Upper lobe of right lung (tissue), 1 donor: ENCODE measurements around the gene MAP2. TPM values are rescaled to one million over a fixed set of nuclear protein-coding genes. Genes with fewer than 3 reads are reported as not detected.

Experiments used
- ATAC-seq: fragments of 200-7000 bp; cut with Tn5 transposase; one replicate; pipeline ENCODE4 v1.9.1; 2020; ENCODE audit warnings: mild to moderate bottlenecking, moderate library complexity
- DNase-seq: peaks from one replicate; pipeline ENCODE4 v3.0.0-alpha.2; 2020
- H3K27ac ChIP-seq: fragments of 200-600 bp; one replicate; pipeline ENCODE4 v1.8.0; 2022
- H3K27me3 ChIP-seq: fragments of 200-600 bp; one replicate; pipeline ENCODE4 v1.8.0; 2022; ENCODE audit warnings: mild to moderate bottlenecking
- H3K36me3 ChIP-seq: fragments of 200-600 bp; one replicate; pipeline ENCODE4 v1.8.0; 2022
- H3K4me1 ChIP-seq: fragments of 200-600 bp; one replicate; pipeline ENCODE4 v1.8.0; 2022
- H3K4me3 ChIP-seq: fragments of 200-600 bp; one replicate; pipeline ENCODE4 v1.8.0; 2022; ENCODE audit warnings: mild to moderate bottlenecking
- H3K9me3 ChIP-seq: fragments of 200-600 bp; one replicate; pipeline ENCODE4 v1.8.0; 2022
- intact Hi-C: fragments of 100-400 bp; cut with DNase I; formaldehyde crosslinking; loops from one replicate; pipeline ENCODE4 v1.11.0; 2022
- total RNA-seq: library from RNA; stranded (reverse); fragmentation: NEBNext Ultra II Directional; extraction: Animal tissue kit (Norgen Biotek cat#: 25700); gene quantifications from one replicate; pipeline ENCODE4 v1.2.1, GENCODE V29; 2021
- TF ChIP-seq, protein P1 (sequence below): fragments of 200-600 bp; IDR thresholded peaks from one replicate; pipeline ENCODE4 v1.8.0; 2022; ENCODE audit warnings: antibody characterized with exemption
- donor health status: DM: no; HTN: yes; CAD: no; lungs with severe emphysema.

The MAP2 gene
- total RNA-seq, 1 donor from 2014 or later = 44.0 TPM

- intact Hi-C loops = no loop called here
Measured at GRCh38 chr2:209629597-209629996, 205.8 kb downstream of the MAP2 start.

GRCh38 chr2:209633911-209634310 is 210.1 kb downstream of the MAP2 start:
- DNase-seq (no peak), ATAC-seq (no peak)
- H3K4me3 ChIP-seq = no peak overlapping the region
- TF ChIP-seq, protein P1, sequence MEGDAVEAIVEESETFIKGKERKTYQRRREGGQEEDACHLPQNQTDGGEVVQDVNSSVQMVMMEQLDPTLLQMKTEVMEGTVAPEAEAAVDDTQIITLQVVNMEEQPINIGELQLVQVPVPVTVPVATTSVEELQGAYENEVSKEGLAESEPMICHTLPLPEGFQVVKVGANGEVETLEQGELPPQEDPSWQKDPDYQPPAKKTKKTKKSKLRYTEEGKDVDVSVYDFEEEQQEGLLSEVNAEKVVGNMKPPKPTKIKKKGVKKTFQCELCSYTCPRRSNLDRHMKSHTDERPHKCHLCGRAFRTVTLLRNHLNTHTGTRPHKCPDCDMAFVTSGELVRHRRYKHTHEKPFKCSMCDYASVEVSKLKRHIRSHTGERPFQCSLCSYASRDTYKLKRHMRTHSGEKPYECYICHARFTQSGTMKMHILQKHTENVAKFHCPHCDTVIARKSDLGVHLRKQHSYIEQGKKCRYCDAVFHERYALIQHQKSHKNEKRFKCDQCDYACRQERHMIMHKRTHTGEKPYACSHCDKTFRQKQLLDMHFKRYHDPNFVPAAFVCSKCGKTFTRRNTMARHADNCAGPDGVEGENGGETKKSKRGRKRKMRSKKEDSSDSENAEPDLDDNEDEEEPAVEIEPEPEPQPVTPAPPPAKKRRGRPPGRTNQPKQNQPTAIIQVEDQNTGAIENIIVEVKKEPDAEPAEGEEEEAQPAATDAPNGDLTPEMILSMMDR = no peak
- H3K36me3 ChIP-seq = no peaks in the 10 kb centered on the region
- no peaks in the 10 kb centered on the region for H3K27me3 ChIP-seq
- H3K9me3 ChIP-seq = no peaks in the 10 kb centered on the region
- H3K27ac ChIP-seq = no peak overlapping the region
- intact Hi-C loops = no loop called here
- no peaks in the 10 kb centered on the region for H3K4me1 ChIP-seq

More at GRCh38 chr2:209629597-209629996, 205.8 kb downstream of the MAP2 start:
- no peaks in the 10 kb centered on the region for H3K27me3 ChIP-seq
- ATAC-seq (no peak), DNase-seq (no peak)
- no peaks in the 10 kb centered on the region for H3K4me1 ChIP-seq
- no peak overlapping the region for H3K27ac ChIP-seq
- no peaks in the 10 kb centered on the region for H3K9me3 ChIP-seq
- H3K36me3 ChIP-seq = no peaks in the 10 kb centered on the region
- TF ChIP-seq, protein P1 = no peak
- H3K4me3 ChIP-seq = no peak overlapping the region

GRCh38 chr2:209636076-209636475 is 212.2 kb downstream of the MAP2 start:
- H3K27me3 ChIP-seq = no peaks in the 10 kb centered on the region
- no peak overlapping the region for H3K4me3 ChIP-seq
- no peak overlapping the region for H3K27ac ChIP-seq
- H3K36me3 ChIP-seq = no peaks in the 10 kb centered on the region
- ATAC-seq = no peak
- H3K9me3 ChIP-seq = no peaks in the 10 kb centered on the region
- H3K4me1 ChIP-seq = no peaks in the 10 kb centered on the region
- TF ChIP-seq, protein P1 = no peak
- intact Hi-C loops = no loop called here
- DNase-seq = no peak

DNA sequence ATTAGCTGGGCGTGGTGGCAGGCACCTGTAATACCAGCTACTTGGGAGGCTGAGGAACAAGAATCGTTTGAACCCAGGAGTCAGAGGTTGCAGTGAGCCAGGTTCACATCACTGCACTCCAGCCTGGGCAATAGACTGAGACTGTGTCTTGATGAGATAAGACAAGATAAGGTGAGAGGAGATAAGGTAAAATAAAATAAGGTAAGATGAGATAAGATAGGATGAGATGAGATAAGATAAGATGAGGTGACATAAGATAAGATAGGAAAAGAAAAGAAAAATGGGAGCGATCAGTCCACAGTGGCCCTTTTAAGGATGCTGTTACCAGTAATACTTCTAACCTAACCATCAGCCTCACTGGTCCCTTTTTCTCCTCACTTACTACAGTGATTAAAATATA is 213.4 kb downstream of the MAP2 start:
- intact Hi-C loops = no loop called here
- no peak for ATAC-seq
- H3K9me3 ChIP-seq = no peaks in the 10 kb centered on the region

GRCh38 chr2:209638346-209638745 is 214.5 kb downstream of the MAP2 start:
- H3K27ac ChIP-seq = no peak overlapping the region
- TF ChIP-seq, protein P1 = no peak
- no peaks in the 10 kb centered on the region for H3K4me1 ChIP-seq
- DNase-seq (no peak), ATAC-seq (no peak)
- no peaks in the 10 kb centered on the region for H3K27me3 ChIP-seq
- intact Hi-C loops = no loop called here
- H3K9me3 ChIP-seq = no peaks in the 10 kb centered on the region
- H3K4me3 ChIP-seq = no peak overlapping the region
- H3K36me3 ChIP-seq = no peaks in the 10 kb centered on the region

More for the DNA sequence above, 213.4 kb downstream of the MAP2 start:
- Histone ChIP-seq H3K4me3 (no peak overlapping the region), H3K4me1 (no peaks in the 10 kb centered on the region), H3K36me3 (no peaks in the 10 kb centered on the region), H3K27me3 (no peaks in the 10 kb centered on the region), H3K27ac (no peak overlapping the region)
- DNase-seq = no peak
- TF ChIP-seq, protein P1 = no peak

DNA sequence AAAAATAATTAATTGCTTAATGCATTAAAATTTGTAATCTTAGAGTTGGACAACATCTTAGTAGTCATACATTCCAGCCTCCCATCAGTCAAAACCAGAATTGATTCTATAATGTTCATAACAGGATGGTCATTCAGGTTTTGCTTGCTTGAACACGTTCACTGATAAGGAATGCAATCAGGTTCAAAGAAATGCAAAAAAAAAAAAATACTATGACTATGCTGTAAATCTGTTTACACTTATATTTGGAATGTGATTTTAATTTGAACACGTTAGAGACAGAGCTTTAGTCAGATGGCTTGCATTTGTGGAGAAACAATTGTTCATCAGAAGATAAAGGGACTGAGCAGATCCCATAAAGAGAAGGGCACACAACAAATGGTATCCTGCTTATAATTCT is 216.5 kb downstream of the MAP2 start:
- TF ChIP-seq, protein P1 = no peak
- intact Hi-C loops = no loop called here
- no peak for DNase-seq

More for the DNA sequence above, 216.5 kb downstream of the MAP2 start:
- Histone ChIP-seq H3K4me1 (no peaks in the 10 kb centered on the region), H3K4me3 (no peak overlapping the region), H3K9me3 (no peaks in the 10 kb centered on the region), H3K27me3 (no peaks in the 10 kb centered on the region), H3K36me3 (no peaks in the 10 kb centered on the region), H3K27ac (no peak overlapping the region)
- no peak for ATAC-seq
